AG09319 (cell line): ENCODE measurements around the gene TBX6.

ENCODE experiments used
- DNase-seq: peaks from one replicate; pipeline ENCODE4 v3.0.0-alpha.2; 2010; ENCODE audit warnings: low read depth; ENCODE audit errors: extremely low read depth
- CTCF ChIP-seq: IDR thresholded peaks from 2 replicates; pipeline ENCODE4 v1.5.1; 2011; ENCODE audit warnings: low read depth, mild to moderate bottlenecking, inconsistent platforms, low read length, moderate library complexity

Gene TBX6

GRCh38 chr16:30091474-30092372, at the start of gene TBX6:
TBX6 (minus strand) TSS chr16:30091924; CDS start chr16:30091193, 731 bp downstream.
- peak; percentile 61 for DNase-seq
- TF ChIP-seq CTCF: peak; percentile 67

- no peak for DNase-seq
These were observed 48.1 kb upstream of the TBX6 start for GRCh38 chr16:30139583-30140481.

GRCh38 chr16:30137897-30138296, 46.2 kb upstream of the TBX6 start:
- no peak for TF ChIP-seq CTCF
- no peak for DNase-seq

More at GRCh38 chr16:30139583-30140481, 48.1 kb upstream of the TBX6 start:
- no peak for TF ChIP-seq CTCF

- no peak for DNase-seq
- TF ChIP-seq CTCF: no peak
These were observed 45.4 kb upstream of the TBX6 start for GRCh38 chr16:30136971-30137605.

- DNase-seq: no peak
- no peak for TF ChIP-seq CTCF
These were observed 40.9 kb upstream of the TBX6 start for GRCh38 chr16:30132591-30132990.

- no peak for TF ChIP-seq CTCF
- DNase-seq: no peak
These were observed 40.2 kb upstream of the TBX6 start for GRCh38 chr16:30131869-30132475.
